Activated naive CD4-positive, alpha-beta T cell treated with anti-CD3 and anti-CD28 coated beads, Interleukin-2, amount 10 ng/mL, durations not matched to agents 7 days and 5 days (primary cell): ENCODE data around the gene CXCL17.
A peak's percentile ranks its signal among the peaks of the same experiment; 100 is the strongest.

Source experiments
- CTCF ChIA-PET: fragments of 350-600 bp; sonication (Branson Sonifier 250); formaldehyde crosslinking; loops from one replicate; lab custom pipeline; 2021; ENCODE audit warnings: antibody characterized with exemption; lab: Charles Lee
- DNase-seq: peaks from one replicate; pipeline ENCODE4 v3.0.0-alpha.2; 2020
- H3K27ac Mint-ChIP-seq: one replicate; pipeline ENCODE4 v1.8.0; 2021; ENCODE audit warnings: mild to moderate bottlenecking, moderate library complexity, mixed read lengths
- H3K27me3 Mint-ChIP-seq: one replicate; pipeline ENCODE4 v1.8.0; 2021; ENCODE audit warnings: mild to moderate bottlenecking, mixed read lengths
- H3K36me3 Mint-ChIP-seq: one replicate; pipeline ENCODE4 v1.8.0; 2021; ENCODE audit warnings: mixed read lengths
- H3K4me1 Mint-ChIP-seq: one replicate; pipeline ENCODE4 v1.8.0; 2021; ENCODE audit warnings: mixed read lengths
- H3K4me3 Mint-ChIP-seq: one replicate; pipeline ENCODE4 v1.8.0; 2021; ENCODE audit warnings: mild to moderate bottlenecking, moderate library complexity, mixed read lengths
- H3K9me3 Mint-ChIP-seq: one replicate; pipeline ENCODE4 v1.8.0; 2021; ENCODE audit warnings: mixed read lengths

CXCL17 gene

GRCh38 chr19:42411581-42412178 lies 31.1 kb downstream of the CXCL17 start:
- Mint-ChIP-seq H3K9me3 (no peaks in the 10 kb centered on the region), H3K27ac (peak overlapping the region; percentile 45), H3K4me3 (no peak overlapping the region)

GRCh38 chr19:42410371-42410770 lies 32.4 kb downstream of the CXCL17 start:
- no peaks in the 10 kb centered on the region for H3K9me3 Mint-ChIP-seq
- DNase-seq: no peak
- H3K36me3 Mint-ChIP-seq: peaks cover 21% of the 10 kb centered on the region
- no peaks in the 10 kb centered on the region for H3K4me1 Mint-ChIP-seq
- no peak overlapping the region for H3K27ac Mint-ChIP-seq
- CTCF ChIA-PET: interaction anchor here (2.3 kb wide), 1 partner anchor 9 kb away, joined by 8 read pairs; no protein-coding TSS in a partner anchor
- H3K27me3 Mint-ChIP-seq: no peaks in the 10 kb centered on the region
- H3K4me3 Mint-ChIP-seq: no peak overlapping the region

More at GRCh38 chr19:42411581-42412178, 31.1 kb downstream of the CXCL17 start:
- Mint-ChIP-seq H3K4me1 (no peaks in the 10 kb centered on the region), H3K36me3 (peaks cover 21% of the 10 kb centered on the region), H3K27me3 (no peaks in the 10 kb centered on the region)
- DNase-seq: no peak
- CTCF ChIA-PET: interaction anchor here (0.6 to 2.3 kb wide), 4 partner anchors 10 to 118 kb away, joined by 3 to 8 read pairs (median 4); no protein-coding TSS in a partner anchor

- H3K4me1 Mint-ChIP-seq: no peaks in the 10 kb centered on the region
- no peaks in the 10 kb centered on the region for H3K9me3 Mint-ChIP-seq
- no peak for DNase-seq
- CTCF ChIA-PET: interaction anchor here (0.7 kb wide), 1 partner anchor 9 kb away, joined by 5 read pairs; no protein-coding TSS in a partner anchor
- peaks cover 21% of the 10 kb centered on the region for H3K36me3 Mint-ChIP-seq
- no peak overlapping the region for H3K4me3 Mint-ChIP-seq
- no peak overlapping the region for H3K27ac Mint-ChIP-seq
- H3K27me3 Mint-ChIP-seq: no peaks in the 10 kb centered on the region
Observed at GRCh38 chr19:42409477-42409876, 33.3 kb downstream of the CXCL17 start.

GRCh38 chr19:42407816-42408175 lies 35.0 kb downstream of the CXCL17 start:
- Mint-ChIP-seq H3K4me1 (no peaks in the 10 kb centered on the region), H3K27me3 (no peaks in the 10 kb centered on the region), H3K36me3 (peaks cover 24% of the 10 kb centered on the region), H3K4me3 (no peak overlapping the region), H3K27ac (no peak overlapping the region), H3K9me3 (no peaks in the 10 kb centered on the region)
- no peak for DNase-seq
- CTCF ChIA-PET: interaction anchor here (1.7 kb wide), 1 partner anchor 13 kb away, joined by 10 read pairs; no protein-coding TSS in a partner anchor

- peaks cover 24% of the 10 kb centered on the region for H3K36me3 Mint-ChIP-seq
- H3K27me3 Mint-ChIP-seq: peaks cover 4% of the 10 kb centered on the region
- no peak for DNase-seq
- no peak overlapping the region for H3K27ac Mint-ChIP-seq
- CTCF ChIA-PET: interaction anchor here (1.3 to 1.7 kb wide), 2 partner anchors 11 to 13 kb away, joined by 3 to 10 read pairs; no protein-coding TSS in a partner anchor
- peaks cover 2% of the 10 kb centered on the region for H3K4me1 Mint-ChIP-seq
- no peaks in the 10 kb centered on the region for H3K9me3 Mint-ChIP-seq
- H3K4me3 Mint-ChIP-seq: no peak overlapping the region
Observed at GRCh38 chr19:42407085-42407815, 35.5 kb downstream of the CXCL17 start.

- H3K36me3 Mint-ChIP-seq: peaks cover 26% of the 10 kb centered on the region
- no peak for DNase-seq
- peaks cover 11% of the 10 kb centered on the region for H3K4me1 Mint-ChIP-seq
- H3K4me3 Mint-ChIP-seq: no peak overlapping the region
- peaks cover 5% of the 10 kb centered on the region for H3K27me3 Mint-ChIP-seq
- no peaks in the 10 kb centered on the region for H3K9me3 Mint-ChIP-seq
- no peak overlapping the region for H3K27ac Mint-ChIP-seq
- CTCF ChIA-PET: interaction anchor here (1.3 kb wide), 1 partner anchor 10 kb away, joined by 3 read pairs; no protein-coding TSS in a partner anchor
Observed at GRCh38 chr19:42406111-42406510, 36.6 kb downstream of the CXCL17 start.

- no peaks in the 10 kb centered on the region for H3K9me3 Mint-ChIP-seq
- no peak overlapping the region for H3K27ac Mint-ChIP-seq
- H3K4me1 Mint-ChIP-seq: peaks cover 26% of the 10 kb centered on the region
- H3K36me3 Mint-ChIP-seq: peaks cover 22% of the 10 kb centered on the region
- H3K27me3 Mint-ChIP-seq: peaks cover 10% of the 10 kb centered on the region
- CTCF ChIA-PET: no interaction called here
- no peak overlapping the region for H3K4me3 Mint-ChIP-seq
- no peak for DNase-seq
Observed at GRCh38 chr19:42403586-42403985, 39.2 kb downstream of the CXCL17 start.

GRCh38 chr19:42402376-42403116 lies 40.2 kb downstream of the CXCL17 start:
- no peak for DNase-seq
- Mint-ChIP-seq H3K27me3 (peaks cover 16% of the 10 kb centered on the region), H3K27ac (peak overlapping the region; percentile 62), H3K4me1 (peaks cover 32% of the 10 kb centered on the region), H3K36me3 (peaks cover 15% of the 10 kb centered on the region), H3K9me3 (no peaks in the 10 kb centered on the region), H3K4me3 (peak overlapping the region; percentile 68)
- CTCF ChIA-PET: interaction anchor here (2.0 to 2.3 kb wide), 2 partner anchors 9 to 294 kb away, joined by 8 to 18 read pairs; no protein-coding TSS in a partner anchor

- H3K9me3 Mint-ChIP-seq: no peaks in the 10 kb centered on the region
- peaks cover 21% of the 10 kb centered on the region for H3K27me3 Mint-ChIP-seq
- peak overlapping the region; percentile 68 for H3K4me3 Mint-ChIP-seq
- peak overlapping the region; percentile 28 for H3K27ac Mint-ChIP-seq
- H3K4me1 Mint-ChIP-seq: peaks cover 40% of the 10 kb centered on the region
- peak; percentile 78 for DNase-seq
- H3K36me3 Mint-ChIP-seq: peaks cover 15% of the 10 kb centered on the region
- CTCF ChIA-PET: interaction anchor here (0.9 to 2.3 kb wide), 8 partner anchors 8 to 293 kb away, joined by 3 to 18 read pairs (median 6); no protein-coding TSS in a partner anchor
Observed at GRCh38 chr19:42401365-42402303, 41.1 kb downstream of the CXCL17 start.

GRCh38 chr19:42400404-42400803 lies 42.3 kb downstream of the CXCL17 start:
- DNase-seq: no peak
- Mint-ChIP-seq H3K9me3 (no peaks in the 10 kb centered on the region), H3K4me1 (peaks cover 47% of the 10 kb centered on the region), H3K36me3 (peaks cover 11% of the 10 kb centered on the region), H3K4me3 (no peak overlapping the region), H3K27me3 (peaks cover 21% of the 10 kb centered on the region), H3K27ac (no peak overlapping the region)
- CTCF ChIA-PET: interaction anchor here (0.9 to 2.3 kb wide), 9 partner anchors 9 to 291 kb away, joined by 3 to 18 read pairs (median 5); no protein-coding TSS in a partner anchor

GRCh38 chr19:42397263-42398166 lies 45.2 kb downstream of the CXCL17 start:
- H3K4me3 Mint-ChIP-seq: peak overlapping the region; percentile 85
- peak; percentile 29 for DNase-seq
- peak overlapping the region; percentile 67 for H3K27ac Mint-ChIP-seq
- CTCF ChIA-PET: interaction anchor here (1.2 kb wide), 2 partner anchors 23 to 43 kb away, joined by 4 to 5 read pairs; no protein-coding TSS in a partner anchor
- peaks cover 50% of the 10 kb centered on the region for H3K4me1 Mint-ChIP-seq
- peaks cover 30% of the 10 kb centered on the region for H3K27me3 Mint-ChIP-seq
- peaks cover 4% of the 10 kb centered on the region for H3K36me3 Mint-ChIP-seq
- H3K9me3 Mint-ChIP-seq: no peaks in the 10 kb centered on the region
